HG02571 (cell line): ENCODE data around the gene HSF5.
"Not testable (repeated sequence)": the region's sequence is repeated elsewhere in the genome, so short reads cannot be mapped to it uniquely, and the experiment has no call there.

Source experiments
- ATAC-seq: cut with Tn5 transposase; IDR thresholded peaks from one replicate; pipeline ENCODE4 v1.9.1; 2021; ENCODE audit warnings: mild to moderate bottlenecking, moderate library complexity; ENCODE audit not compliant: unreplicated experiment

HSF5 gene

GRCh38 chr17:58517378-58517927 lies 29.2 kb upstream of the HSF5 start:
- peak; percentile 33 for ATAC-seq

DNA sequence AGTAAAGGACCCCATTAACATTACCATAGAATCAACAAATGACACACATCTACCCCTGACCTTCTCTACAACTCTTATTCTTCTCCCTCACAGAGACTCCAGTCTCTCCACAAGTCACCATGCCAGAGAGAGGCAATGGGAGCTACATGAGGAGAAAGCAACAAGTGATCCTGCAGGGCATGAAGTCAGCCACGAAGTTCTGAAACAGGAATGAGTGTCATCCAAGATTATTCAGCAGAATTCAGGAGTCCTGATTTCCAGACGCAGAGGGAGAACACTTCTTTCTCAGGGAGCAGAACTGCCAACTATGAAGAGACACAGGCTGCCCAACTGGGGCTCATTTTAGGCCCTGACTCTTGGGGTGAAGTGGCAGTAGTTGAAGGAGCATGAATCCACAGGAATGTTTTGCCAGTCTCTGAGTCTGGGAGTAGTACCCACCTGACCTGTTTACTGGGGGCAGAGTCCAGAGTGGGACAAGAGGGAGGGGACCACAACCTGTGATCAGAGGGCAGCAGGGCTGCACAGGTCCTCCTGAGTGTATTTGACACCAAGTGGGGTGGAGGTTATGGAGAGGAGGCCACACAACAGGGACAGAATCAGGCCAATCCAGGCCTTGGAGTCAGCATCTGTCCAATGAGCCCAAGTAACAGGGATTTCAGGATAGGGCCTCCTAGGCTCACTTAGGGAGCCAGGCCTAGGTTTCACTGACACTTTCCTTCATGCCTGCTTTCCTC lies 28.6 kb upstream of the HSF5 start:
- ATAC-seq = no peak

DNA sequence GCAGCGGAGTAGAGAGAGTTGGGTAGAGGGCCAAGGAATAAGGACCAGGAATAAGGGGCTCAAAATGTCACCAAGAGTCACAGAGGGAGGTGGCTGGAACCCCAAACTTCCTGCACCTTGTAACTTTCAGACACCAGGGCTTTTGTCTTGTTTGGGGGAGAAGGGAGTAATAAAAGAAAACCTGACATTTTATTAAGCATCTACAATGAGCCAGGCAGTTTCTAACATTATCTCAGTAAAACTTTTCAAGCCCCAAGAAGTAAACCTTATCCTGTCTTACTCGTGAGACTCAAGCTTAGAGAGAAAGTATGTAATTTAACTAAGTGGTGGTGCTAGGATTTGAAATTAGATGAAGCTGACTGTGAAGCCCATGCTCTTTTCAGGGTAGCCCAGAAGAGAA lies 27.1 kb upstream of the HSF5 start:
- ATAC-seq = no peak

DNA sequence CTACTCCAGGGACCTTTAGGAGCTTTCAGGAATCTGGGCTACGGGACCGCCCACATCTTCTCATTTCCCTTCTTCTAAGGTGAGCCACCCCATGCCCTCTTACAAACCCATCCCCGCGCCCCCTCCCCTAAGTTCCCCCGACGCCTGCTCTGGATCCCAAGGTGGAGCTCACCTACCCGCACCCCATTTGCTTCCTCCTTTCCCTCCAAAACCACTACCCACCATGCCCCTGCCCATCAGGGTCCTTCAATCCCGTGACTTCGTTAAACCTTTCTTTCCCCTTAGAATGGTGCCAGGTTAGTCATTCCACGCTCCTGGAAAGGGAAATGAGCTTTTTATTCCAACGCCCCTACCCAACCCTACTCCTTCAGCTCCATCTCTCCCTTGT lies 26.6 kb upstream of the HSF5 start:
- ATAC-seq = no peak

DNA sequence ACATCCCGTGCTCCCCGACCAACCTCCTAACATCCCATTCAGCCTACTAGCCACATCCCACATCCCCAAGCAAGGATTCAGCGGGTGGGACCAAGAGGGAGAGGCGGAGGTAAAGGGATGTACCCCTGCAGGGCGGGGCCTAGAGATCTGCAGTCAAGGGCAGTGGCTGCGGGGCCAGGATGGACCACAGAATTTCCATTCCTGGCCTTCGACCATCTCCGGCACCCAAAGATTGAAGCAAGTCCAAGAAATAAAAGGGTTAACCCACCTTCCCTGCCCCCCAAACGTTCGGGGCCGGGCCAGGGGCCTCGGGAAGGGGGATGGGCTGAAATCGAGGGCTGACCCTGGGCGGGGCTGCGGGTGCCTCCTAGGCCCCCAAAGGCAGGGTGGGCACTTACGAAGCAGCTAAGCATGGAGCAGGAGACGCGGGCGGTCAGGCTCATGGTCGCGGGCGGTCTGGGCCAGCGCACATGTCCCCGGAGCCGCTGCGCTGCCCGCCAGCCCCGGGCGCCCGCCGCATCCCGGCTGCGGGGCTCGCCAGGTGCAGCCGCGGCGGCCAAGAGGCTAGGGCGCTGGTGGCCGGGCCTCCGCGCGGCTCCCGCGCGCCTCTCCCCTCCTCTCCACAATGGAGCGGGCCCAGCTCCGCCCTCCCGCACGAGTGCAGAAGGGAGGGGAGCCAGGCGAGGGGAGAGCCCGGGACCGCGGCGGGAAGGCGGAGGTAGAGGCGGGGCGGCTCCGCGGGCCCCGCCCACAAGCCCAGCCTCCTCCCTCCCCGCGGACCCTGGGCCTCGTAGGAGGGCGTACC lies 26.0 kb upstream of the HSF5 start, which contains the start of gene MTMR4:
TSS of gene MTMR4 (minus strand) at position 674 of the 805 bp plus-strand sequence. CDS start at position 443, 231 bp downstream.
- no peak for ATAC-seq

GRCh38 chr17:58513267-58513964 lies 25.2 kb upstream of the HSF5 start:
- ATAC-seq = no peak

GRCh38 chr17:58510075-58510474 lies 21.9 kb upstream of the HSF5 start:
- no peak for ATAC-seq

GRCh38 chr17:58508341-58509067 lies 20.3 kb upstream of the HSF5 start:
- ATAC-seq = no peak

DNA sequence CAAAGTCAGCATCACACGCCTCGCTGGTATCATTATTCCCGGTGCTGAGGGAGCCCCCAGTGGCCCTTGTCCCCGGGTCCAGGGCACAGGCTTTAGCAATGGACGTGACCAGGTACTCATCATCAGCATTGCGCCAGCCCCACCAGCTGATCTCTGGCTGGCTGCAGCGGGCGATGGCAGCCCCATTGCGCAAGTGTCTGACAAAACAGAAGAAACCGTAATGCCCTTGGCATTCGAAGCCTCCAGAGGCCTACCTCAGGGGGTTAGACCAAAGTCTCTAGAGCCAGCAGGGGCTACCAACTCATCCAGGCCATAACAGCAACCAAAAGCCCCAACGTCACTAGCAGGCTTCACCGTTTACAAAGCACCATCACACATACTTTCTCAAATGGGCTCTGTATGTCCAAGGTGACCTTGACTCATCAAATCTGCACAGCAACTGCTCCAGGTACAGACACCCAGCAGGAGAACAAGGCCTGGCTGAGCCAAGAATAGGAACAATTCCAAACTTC lies 19.0 kb upstream of the HSF5 start:
- ATAC-seq = no peak

GRCh38 chr17:58506354-58507080 lies 18.3 kb upstream of the HSF5 start:
- ATAC-seq = no peak

DNA sequence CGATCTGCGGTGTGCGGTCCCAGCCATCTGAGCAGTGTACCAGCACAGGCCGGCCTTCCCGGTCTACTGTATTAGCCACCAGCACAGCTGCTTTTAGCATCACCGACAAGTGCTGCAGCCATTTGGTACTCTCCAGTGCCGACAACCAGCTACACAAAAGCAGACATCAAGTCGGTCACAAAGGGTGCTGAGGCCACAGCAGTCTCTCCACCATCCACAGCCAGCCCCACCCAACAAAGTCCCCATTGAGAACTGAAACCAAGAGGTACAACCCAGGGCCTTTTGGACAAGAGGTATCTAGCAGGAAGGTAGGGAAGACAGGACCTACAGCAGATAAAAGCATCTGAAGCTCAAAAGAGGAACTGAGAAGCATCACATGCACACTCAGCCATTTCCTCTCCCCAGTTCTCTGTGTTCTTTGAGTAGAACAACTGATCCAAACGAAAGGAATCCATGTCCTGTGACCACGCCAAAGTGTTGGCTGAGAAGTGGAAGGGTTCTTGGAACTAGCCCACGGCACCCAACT lies 16.7 kb upstream of the HSF5 start:
- peak; percentile 86 for ATAC-seq

- ATAC-seq = no peak
These were observed 15.7 kb upstream of the HSF5 start for GRCh38 chr17:58503866-58504265.

DNA sequence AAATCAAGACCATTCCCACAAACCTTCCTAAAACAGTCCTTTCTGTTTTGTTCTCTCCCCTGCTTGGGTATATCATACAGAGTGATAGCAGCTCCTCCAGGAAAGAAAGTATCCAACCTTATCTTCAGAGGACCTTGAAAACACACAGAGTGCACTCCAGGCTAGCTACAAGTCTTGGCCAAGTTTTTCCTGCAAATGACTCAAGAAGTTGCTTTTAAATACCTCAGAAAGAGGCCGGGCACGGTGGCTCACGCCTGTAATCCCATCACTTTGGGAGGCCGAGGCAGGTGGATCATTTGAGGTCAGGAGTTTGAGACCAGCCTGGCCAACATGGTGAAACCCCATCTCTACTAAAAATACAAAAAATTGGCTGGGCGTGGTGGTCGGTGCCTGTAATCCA lies 14.9 kb upstream of the HSF5 start:
- not testable (repeated sequence) for ATAC-seq

GRCh38 chr17:58501451-58501850 lies 13.2 kb upstream of the HSF5 start:
- ATAC-seq = no peak

DNA sequence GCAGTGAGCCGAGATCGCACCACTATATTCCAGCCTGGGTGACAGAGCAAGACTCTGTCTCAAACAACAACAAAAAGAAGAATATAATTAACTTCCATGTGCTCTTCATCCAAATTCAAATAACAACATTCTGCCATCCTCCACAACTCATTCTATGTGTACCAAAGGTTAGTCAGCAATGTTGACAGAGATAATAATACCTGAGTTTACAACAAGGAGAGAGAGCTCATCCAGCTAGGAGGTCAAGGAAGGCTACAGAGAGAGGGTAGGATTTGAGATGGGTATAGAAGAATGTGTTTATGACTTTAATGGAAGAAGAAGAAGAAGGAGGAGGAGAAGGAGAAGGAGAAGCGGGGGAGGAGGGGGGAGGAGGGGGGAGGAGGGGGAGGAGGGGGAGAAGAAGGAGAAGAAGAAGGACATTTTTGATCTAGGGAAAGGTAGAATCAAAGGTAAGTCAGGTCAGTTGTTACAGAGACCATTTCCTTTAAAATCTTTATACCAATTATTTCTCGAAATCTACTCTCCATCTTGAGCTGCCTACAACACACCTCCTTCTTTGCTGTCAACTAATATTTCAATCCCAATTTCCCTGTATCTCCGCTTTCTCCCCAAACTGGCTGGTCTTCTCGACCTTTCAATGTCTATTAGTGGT lies 10.1 kb upstream of the HSF5 start:
- ATAC-seq = no peak

GRCh38 chr17:58493506-58493905 lies 5.3 kb upstream of the HSF5 start:
- no peak for ATAC-seq

- ATAC-seq = no peak
These were observed 4.3 kb upstream of the HSF5 start for GRCh38 chr17:58492238-58493121.

DNA sequence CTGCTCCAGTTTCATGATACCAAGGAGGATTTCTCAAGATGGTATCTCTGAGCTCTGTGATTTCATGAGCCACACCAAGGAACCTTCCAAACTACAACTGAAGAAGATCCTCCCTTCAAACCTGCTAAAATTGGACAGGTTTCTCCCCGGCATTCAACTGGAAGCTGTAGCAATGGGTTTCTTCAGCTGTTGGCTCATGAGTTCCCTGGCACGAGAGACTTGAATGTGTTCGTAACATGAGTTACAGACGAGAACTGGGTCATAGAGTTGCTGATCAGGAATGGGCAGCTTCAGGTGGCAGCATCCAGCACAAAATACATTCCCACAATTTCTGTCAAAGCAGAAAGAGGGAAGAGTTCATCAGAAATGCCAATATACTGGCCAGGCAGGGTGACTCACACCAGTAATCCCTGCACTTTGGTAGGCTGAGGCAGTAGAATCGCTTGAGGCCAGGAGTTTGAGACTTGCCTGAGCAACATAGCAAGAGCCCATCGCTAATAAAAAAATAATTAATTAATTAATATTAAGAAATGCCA lies 3.4 kb upstream of the HSF5 start:
- no peak for ATAC-seq
